Upper lobe of right lung (tissue), 1 donor: ENCODE data around the gene EFNB3. TPM values are rescaled to one million over a fixed set of nuclear protein-coding genes. Genes with fewer than 3 reads are reported as not detected.

Source experiments
- ATAC-seq: fragments of 200-7000 bp; cut with Tn5 transposase; one replicate; pipeline ENCODE4 v1.9.1; 2020; ENCODE audit warnings: mild to moderate bottlenecking, moderate library complexity
- DNase-seq: peaks from one replicate; pipeline ENCODE4 v3.0.0-alpha.2; 2020
- H3K27ac ChIP-seq: fragments of 200-600 bp; one replicate; pipeline ENCODE4 v1.8.0; 2022
- H3K27me3 ChIP-seq: fragments of 200-600 bp; one replicate; pipeline ENCODE4 v1.8.0; 2022; ENCODE audit warnings: mild to moderate bottlenecking
- H3K36me3 ChIP-seq: fragments of 200-600 bp; one replicate; pipeline ENCODE4 v1.8.0; 2022
- H3K4me1 ChIP-seq: fragments of 200-600 bp; one replicate; pipeline ENCODE4 v1.8.0; 2022
- H3K4me3 ChIP-seq: fragments of 200-600 bp; one replicate; pipeline ENCODE4 v1.8.0; 2022; ENCODE audit warnings: mild to moderate bottlenecking
- H3K9me3 ChIP-seq: fragments of 200-600 bp; one replicate; pipeline ENCODE4 v1.8.0; 2022
- CTCF ChIP-seq: fragments of 200-600 bp; IDR thresholded peaks from one replicate; pipeline ENCODE4 v1.8.0; 2022; ENCODE audit warnings: antibody characterized with exemption
- intact Hi-C: fragments of 100-400 bp; cut with DNase I; formaldehyde crosslinking; loops from one replicate; pipeline ENCODE4 v1.11.0; 2022
- total RNA-seq: library from RNA; stranded (reverse); fragmentation: NEBNext Ultra II Directional; extraction: Animal tissue kit (Norgen Biotek cat#: 25700); gene quantifications from one replicate; pipeline ENCODE4 v1.2.1, GENCODE V29; 2021
- donor health status: DM: no; HTN: yes; CAD: no; lungs with severe emphysema.

Gene EFNB3
- total RNA-seq, 1 donor from 2014 or later: 0.32 TPM

DNA sequence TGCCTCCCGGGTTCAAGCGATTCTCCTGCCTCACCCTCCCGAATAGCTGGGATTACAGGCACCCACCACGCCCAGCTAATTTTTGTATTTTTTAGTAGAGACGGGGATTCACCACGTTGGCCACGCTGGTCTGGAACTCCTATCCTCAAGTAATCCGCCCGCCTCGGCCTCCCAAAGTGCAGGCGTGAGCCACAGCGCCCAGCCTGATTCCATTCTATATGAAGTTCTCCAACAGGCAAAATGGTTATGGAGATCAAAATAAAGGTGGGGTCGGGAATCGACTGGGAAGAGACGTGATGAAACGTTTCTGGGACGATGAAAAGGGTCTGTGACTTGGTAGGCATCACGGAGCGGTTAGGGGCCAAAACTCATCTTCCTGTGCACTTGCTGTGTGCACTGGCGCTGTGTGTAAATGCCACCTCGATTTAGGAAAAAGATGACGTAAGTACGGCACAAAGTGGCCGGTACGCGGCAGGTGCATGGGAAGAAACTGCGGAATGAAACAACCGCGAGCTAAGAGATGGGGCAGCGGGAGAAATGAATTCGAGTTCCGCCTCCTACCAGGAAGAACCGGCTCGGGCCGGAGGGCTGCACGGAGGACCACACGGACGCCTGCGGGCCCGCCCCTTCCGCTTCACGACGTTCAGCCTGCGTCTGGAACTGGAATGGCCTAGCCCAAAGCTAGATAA, 19.3 kb upstream of the EFNB3 start:
- Histone ChIP-seq H3K4me3 (peak overlapping the region; percentile 71), H3K9me3 (no peaks in the 10 kb centered on the region), H3K27me3 (no peaks in the 10 kb centered on the region), H3K36me3 (no peaks in the 10 kb centered on the region), H3K4me1 (peaks cover 23% of the 10 kb centered on the region), H3K27ac (peak overlapping the region; percentile 100)
- intact Hi-C loops: no loop called here
- peak; percentile 97 for DNase-seq
- peak; percentile 85 for ATAC-seq
- no peak for TF ChIP-seq CTCF

DNA sequence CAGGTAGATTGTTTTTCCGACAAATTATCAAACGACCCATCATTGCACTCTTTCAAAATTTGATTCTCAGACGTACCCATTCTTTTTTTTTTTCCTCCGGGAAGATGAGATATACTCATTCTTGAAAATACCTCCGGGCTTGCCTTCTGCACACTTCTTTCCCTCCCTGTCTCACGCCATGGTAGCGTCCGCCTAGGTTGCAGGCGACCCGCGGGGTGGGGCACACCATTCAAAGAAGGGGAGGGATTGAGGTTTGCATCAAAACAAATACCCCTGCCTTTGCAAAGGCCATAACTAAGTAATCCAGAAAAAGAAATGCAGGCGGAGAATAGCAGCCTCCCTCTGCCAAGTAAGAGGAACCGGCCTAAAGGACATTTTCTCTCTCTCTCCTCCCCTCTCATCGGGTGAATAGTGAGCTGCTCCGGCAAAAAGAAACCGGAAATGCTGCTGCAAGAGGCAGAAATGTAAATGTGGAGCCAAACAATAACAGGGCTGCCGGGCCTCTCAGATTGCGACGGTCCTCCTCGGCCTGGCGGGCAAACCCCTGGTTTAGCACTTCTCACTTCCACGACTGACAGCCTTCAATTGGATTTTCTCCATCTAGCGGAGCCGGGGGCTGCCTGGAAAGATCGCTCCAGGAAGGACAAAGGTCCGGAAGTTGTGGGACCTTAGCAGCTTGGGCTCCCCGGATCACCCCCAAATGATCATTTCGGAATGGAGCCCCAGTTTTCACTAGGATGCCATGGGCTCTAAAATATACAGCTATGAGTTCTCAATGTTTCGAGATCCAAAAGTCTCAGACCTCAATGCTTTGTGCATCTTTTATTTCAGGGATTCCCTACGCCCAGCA, 18.6 kb upstream of the EFNB3 start:
- H3K4me1 ChIP-seq: peaks cover 23% of the 10 kb centered on the region
- intact Hi-C loops: no loop called here
- no peak for TF ChIP-seq CTCF
- H3K9me3 ChIP-seq: no peaks in the 10 kb centered on the region
- ATAC-seq (peak; percentile 58), DNase-seq (peak; percentile 86)
- H3K27me3 ChIP-seq: no peaks in the 10 kb centered on the region
- H3K4me3 ChIP-seq: peak overlapping the region; percentile 71
- no peaks in the 10 kb centered on the region for H3K36me3 ChIP-seq
- peak overlapping the region; percentile 100 for H3K27ac ChIP-seq

GRCh38 chr17:7687072-7687907, 17.7 kb upstream of the EFNB3 start, which contains the start of gene TP53:
TSS of gene TP53 (minus strand) at chr17:7687490. CDS start at chr17:7676594, 10,896 bp downstream.
- no peak for TF ChIP-seq CTCF
- intact Hi-C loops: no loop called here
- H3K36me3 ChIP-seq: no peaks in the 10 kb centered on the region
- ATAC-seq (peak; percentile 73), DNase-seq (peak; percentile 89)
- peak within 1 kb of the TSS; percentile 100 for H3K27ac ChIP-seq
- no peaks in the 10 kb centered on the region for H3K9me3 ChIP-seq
- H3K27me3 ChIP-seq: no peaks in the 10 kb centered on the region
- peaks cover 23% of the 10 kb centered on the region for H3K4me1 ChIP-seq
- peak within 1 kb of the TSS; percentile 71 for H3K4me3 ChIP-seq

GRCh38 chr17:7687908-7688807, 16.8 kb upstream of the EFNB3 start, which contains the start of gene WRAP53:
TSS of gene WRAP53 (plus strand) at chr17:7688477. CDS start at chr17:7688649, 172 bp downstream.
- intact Hi-C loops: no loop called here
- Histone ChIP-seq H3K9me3 (no peaks in the 10 kb centered on the region), H3K27ac (peak within 1 kb of the TSS; percentile 100), H3K27me3 (no peaks in the 10 kb centered on the region), H3K4me3 (peak within 1 kb of the TSS; percentile 71), H3K36me3 (no peaks in the 10 kb centered on the region), H3K4me1 (peaks cover 23% of the 10 kb centered on the region)
- TF ChIP-seq CTCF: peak; percentile 100
- DNase-seq: peak; percentile 97
- peak; percentile 94 for ATAC-seq
